EL (cell line): ENCODE results near the gene HIF1A.
"Not testable (repeated sequence)": the region's sequence is repeated elsewhere in the genome, so short reads cannot be mapped to it uniquely, and the experiment has no call there.

ENCODE experiments used
- DNase-seq: peaks from one replicate; pipeline ENCODE4 v3.0.0-alpha.2; 2016

HIF1A gene

DNA sequence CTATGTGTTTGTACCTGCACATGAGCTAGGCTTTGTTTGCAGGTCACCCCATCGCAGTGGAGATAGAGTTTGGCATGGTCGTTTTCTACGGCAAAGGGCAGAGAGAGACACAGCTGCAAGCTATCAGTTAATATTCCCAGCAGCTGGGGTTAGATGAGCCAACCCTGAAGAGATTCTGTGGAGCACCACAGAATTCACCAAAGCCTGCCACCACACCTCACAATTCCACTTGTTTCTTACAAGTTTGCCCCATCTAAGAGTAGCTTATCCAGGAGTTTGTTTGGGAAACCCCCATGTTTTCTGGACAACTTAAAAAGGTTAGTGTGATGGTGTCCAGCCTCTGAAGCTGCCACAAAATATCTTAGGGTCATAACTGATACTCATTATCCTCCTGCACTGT is 20.0 kb upstream of the HIF1A start:
- DNase-seq, result no peak

DNA sequence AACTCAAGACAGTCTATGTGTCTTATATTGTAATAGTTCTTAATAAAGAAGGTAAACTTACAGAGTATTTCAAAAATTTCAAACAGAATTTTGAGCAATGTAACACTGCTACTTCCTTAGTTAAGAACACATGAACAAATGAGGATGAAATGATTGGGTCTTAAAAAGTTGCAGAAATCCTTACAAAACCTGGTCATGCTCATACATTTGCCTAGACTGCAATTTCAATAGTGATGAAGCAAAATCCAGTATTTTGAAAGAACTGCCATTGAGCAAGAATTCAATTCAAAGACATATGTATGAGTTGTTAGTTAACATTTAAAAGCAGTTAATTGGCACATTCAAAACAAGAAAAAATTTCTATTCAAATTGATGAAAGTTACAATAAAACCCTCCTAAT is 17.8 kb upstream of the HIF1A start:
- DNase-seq, result no peak

DNA sequence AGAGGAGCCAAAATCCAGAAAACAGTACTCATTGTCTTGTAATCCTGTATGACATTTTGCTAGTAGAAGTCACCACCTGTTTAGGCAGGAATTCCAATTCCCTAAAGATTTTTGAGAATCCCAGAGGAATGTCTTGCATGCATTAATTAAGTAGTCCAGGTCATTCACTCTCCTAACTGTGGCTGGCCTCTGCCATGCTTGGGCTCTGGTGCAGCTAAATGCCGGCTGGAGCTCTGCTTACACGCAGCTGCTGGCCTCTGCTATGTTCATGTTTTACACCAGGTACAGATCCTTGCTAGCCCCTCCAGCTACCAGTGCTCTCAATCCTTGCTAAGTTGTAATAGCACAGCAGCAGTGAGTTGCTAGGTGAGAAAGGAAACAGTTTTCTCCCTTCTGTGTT is 16.3 kb upstream of the HIF1A start:
- no peak for DNase-seq

DNA sequence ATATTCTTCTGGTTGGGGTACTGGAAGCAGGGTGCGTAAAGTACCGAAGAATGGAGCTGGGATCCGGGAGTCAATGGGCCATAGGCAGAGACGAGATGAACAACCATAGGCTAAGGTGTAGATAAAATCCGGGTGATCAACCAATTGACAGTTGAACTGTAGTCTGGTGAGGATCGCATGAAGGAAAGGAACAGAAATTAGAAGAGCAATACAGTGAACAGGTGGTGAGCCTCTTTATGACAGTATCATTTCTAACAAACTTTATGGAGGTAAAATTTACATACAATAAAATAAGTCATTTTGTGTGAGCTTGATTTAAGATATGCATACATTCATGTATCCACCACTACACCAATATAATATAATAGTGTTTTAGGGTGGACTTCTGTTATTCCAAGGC is 13.9 kb upstream of the HIF1A start:
- DNase-seq, result no peak

DNA sequence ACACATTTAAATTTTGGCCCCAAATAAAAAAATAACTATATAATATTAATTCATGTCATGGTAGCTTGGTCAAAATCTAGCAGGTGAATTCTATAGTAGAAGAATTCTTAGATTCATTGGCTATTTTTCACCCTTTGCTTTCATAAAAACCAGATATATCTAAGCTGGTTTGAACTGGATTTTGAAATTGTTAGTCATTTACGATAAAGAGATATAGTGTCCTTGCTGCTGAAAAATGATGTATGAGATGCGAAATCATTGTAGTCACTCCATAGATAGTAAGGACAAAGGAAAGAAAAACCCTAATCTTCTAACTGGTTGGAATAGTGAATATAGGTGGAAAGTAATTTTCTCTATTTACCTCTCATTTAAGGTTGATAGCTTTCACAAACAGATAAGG is 12.2 kb upstream of the HIF1A start:
- DNase-seq, result no peak

DNA sequence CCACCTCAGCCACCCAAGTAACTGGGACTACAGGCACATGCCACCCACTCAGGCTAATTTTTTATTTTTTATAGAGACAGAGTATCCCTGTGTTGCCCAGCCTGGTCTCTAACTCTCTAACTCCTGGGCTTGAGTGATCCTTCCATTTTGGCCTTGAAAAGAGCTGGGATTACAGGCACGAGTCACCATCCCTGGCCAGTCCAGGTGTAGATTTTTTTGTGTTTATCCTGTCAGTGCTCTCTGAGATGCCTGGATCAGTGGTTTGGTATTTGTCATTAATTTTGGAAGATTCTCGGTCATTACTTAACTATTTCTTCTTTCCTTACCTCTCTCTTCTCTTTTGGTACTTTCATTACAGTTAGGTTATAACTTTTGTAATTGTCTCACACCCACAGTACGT is 5.3 kb upstream of the HIF1A start:
- no peak for DNase-seq

DNA sequence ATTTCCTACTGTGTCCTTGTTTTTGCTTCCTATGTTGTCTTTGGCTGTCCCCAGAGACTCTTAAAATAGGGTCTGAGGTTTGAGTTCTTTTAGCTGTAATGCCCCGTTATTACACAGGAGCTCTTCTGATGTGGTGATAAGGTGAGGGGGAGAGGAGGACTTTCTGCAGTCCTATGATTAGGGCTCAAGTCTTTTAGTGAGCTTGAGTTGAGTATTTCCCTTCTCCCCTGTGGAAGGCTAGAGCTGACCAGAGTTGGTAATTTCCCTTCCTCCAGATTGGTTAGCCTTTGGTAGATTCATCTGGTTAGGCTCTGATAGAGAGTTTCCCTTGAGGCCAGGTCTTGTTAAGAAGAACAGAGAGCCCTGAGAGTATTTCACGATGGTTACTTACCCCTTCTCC is 4.3 kb upstream of the HIF1A start:
- no peak for DNase-seq

DNA sequence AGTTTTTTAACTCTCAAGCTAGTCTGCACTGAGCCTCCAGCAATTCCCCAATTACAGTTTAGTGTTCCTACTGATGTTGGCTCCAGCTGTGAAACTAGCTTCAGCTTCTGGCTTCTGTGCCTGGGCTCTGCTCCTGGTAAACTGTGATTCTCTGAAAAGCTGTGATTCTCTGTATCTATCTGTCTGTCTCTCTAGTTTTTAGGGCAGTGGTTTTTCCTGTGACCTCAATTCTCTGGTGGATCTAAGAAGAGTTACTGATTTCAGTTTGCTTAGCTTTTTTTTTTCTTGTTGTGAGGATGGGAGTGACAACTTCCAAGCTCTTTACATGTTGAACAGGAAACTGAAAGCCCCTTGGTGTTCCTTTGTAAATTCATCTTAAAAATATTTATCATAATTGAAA is 3.8 kb upstream of the HIF1A start:
- no peak for DNase-seq

DNA sequence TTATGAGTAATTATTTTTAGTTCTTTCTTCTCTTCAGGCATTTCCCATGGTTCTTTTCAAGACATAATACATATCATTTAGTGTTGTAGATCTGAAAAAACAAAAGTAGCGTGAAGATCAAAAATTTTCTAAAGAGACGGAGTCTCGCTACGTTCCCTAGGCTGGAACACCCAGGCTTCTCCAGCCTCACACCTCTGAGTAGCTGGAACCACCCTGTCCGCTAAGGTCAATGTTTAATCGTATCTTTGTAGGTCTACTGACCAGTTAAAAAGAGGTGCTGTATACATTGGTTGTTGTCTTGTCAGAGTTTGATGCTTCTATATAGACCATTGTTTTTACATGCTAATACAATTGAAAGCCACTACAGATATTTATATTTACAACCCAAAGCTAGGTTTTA is 1.3 kb upstream of the HIF1A start:
- DNase-seq, result no peak

DNA sequence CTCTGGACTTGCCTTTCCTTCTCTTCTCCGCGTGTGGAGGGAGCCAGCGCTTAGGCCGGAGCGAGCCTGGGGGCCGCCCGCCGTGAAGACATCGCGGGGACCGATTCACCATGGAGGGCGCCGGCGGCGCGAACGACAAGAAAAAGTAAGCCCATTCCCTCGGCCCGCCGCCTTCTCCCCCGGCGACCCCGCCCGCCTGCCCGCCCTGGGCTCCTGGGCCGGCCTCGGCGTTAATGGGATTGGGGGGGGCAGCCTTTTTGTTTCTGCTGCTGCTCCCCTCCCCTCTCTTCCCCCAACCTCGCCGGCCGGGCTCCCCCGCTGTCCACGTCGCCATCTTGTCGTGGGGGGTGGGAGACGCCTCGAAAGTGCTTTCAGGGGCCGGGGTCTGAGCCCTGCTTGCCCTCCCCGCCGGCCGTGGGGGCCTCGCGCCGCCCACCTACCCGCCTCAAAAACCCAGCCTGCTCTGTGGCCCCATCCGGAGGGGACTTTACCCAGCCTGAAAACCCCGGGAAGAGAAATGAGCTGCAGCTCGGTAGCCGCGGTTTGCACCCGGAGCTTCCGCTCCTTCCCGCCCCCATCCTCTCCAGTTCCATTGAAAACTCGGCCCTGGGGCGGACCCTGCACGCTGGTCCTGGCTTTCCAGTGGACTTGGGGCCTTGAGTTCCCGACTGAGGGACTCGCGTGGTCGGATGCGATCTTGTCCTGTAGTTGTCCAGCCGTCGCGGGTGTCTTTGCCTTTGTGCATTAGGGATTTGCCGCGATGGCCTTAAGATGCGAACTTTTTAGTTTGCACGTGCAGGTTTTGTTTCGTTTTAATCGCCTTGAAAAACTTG is 598 bp downstream of the HIF1A start:
- peak; percentile 68 for DNase-seq

DNA sequence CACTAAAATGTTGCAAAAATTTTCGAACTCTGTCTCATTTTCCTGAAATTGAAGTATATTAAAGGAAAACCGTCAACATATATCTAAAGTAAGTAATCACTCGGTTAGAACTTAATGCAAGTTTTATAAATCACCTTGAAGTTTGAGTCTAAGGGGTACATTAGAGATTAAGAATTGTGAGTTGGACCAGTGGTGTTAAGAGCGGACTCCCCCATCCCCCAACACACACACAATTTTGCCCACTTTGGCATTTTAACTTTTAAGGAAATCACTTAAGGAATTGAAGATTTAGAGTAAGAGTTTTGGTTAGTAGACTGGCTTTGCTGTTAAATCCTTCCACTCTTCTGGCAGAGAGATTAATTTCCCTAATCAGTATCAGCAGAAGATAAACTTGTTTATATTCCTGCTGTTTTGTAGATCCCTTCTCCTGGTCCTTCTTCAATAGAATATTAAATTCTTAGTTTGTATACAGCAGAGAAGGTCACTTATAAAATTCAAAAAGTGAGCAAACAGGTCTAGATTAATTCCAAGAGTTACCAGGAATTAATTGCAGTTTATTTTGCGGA is 1.5 kb downstream of the HIF1A start:
- no peak for DNase-seq

DNA sequence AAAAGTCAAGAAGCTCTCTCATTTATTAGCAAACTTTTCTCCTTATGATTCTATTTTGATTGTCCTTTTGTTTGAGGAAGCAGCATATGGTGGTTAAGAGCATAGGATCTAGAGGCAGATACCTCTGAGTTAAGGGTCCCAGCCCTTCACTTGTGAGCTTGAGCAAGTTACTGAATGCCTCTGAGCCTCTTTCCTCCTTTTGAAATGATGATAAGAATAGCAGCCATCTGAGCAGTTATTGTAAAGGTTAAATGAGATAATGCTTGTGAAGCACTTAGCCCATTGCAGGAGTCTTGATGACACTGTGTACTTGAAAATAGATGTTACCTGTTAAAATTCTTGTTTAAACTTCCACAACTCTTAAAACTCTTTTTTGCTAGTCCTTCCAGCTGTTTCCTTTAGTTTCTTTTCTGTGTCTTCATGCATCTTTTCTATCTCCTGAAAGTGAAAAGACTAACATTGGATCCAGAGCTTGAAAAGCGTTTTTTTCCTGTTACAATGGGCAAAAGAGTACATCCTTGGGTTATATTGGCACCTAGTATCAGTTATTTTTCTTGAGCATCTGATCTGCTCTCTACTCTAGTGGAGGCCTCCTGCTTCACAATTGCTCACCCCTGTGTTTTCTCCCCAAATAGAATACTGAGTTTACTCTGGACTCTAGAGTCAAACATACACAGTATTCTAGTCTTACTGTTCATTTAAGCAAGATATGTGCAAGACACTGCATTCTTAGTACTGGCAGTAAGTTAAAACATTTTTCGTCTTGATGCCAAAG is 3.1 kb downstream of the HIF1A start:
- DNase-seq, result no peak

DNA sequence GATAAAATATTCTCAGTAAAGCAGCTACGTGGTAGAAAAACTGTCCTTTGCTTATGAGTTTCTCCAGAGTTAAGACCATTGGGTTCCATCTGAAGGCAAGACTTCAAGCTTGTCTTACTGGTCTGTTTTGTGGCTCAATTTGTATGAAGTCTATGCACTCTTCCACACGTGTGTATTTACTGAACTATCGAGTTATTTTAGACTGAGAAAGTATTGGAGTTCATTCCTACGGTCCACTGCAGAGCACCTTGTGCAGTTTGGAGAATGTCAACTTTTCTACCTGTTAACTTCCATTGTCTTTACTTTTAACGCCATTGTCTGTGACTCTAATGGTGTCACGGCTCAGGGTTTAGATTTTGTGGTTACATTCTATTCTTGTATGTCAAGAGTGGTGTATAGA is 3.7 kb downstream of the HIF1A start:
- no peak for DNase-seq

DNA sequence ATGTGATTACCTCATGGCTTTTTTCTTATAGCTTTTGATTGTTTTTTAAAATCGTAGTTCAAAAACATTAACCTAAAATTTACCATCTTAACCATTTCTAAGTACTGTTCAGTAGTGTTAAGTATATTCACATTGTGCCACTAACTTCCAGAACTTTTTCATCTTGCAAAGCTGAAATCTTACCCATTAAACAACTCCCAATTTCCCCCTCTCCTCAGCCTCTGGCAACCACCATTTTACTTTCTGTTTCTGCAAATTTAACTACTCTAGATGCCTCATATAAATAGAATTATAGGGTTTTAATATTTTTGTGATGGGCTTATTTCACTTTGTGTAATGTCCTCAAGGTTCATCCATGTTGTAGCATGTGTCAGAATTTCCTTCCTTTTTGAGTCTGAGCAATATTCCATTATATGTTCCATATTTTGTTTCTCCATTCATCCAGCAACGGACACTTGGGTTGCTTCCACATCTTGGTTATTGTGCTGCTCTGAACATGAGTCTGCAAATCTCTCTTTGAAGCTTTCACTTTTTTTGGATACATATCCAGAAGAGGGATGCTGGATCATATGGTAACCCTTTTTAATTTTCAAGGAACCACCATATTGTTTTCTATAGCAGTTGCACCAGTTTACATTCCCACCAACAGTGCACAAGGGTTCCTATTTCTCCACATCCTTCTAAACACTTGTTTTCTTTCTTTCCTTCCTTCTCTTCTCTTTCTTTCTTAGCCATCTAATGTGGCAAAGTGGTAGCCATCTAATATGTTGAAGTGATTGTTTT is 5.0 kb downstream of the HIF1A start:
- no peak for DNase-seq

DNA sequence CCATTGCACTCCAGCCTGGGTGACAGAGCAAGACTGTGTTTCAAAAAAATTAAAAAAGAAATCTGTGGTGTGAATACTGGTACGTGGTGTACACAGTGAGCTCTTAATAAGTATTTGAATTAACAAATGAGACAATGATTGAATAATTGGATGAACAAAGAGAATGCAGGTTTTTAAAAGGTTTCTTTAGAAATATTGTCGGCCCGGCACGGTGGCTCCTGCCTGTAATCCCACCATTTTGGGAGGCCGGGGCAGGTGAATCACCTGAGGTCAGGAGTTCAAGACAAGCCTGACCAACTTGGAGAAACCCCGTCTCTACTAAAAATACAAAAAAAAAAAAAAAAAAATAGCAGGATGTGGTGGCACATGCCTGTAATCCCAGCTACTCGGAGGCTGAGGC is 6.6 kb downstream of the HIF1A start:
- DNase-seq, result no peak

DNA sequence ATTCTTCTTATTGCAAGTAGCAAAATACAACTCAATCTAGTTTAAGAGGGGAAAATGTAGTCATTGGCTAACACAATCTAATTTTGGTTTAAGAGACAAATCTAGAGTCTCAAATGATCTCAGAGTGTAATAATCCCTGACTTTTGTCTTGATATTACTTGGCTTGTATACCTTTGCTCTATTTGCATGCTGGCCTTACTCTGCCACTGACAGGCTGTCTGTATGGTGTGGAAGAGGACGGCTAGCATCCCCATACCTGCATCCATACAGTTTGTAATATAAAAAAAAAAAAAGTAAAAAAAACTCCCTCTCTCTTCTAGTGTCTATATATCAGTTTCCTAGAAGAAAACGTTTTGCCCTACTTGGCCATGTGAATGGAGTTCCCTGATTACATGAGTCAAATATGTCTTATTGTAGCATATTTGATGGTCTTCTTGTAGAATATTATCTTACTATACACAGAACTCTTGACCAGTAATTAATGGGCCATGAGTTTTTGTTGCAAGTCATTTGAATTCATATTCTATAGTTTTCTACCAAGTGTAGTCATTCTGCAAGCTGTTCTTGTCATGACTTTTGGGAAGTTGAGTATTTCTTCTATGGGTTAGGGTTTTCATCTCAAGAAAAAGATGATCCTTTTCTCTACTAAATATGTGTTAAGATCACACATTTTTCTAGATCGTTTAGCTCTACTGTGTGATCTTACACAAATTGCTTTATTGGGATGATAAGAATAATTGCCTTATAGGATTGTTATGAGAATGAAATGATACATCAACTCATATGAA is 8.2 kb downstream of the HIF1A start:
- DNase-seq, result no peak

DNA sequence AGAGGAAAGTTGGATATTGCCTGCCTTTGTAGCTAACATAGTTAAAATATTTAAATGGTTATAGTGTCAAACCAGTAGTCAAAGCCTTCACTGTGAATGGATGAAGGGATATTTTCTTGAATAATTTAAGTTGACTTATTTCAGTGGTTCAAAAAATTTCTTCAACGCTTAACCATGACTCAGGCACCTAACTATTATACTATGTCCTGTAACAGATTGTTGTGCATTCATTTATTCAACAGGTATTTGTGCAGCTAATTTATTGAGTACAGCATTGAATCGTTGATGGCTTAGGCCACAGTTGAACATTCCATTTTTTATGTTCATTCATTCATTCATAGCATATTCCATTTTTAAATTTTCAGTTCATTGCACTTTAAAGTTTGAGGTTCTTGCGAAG is 9.2 kb downstream of the HIF1A start:
- DNase-seq, result no peak

DNA sequence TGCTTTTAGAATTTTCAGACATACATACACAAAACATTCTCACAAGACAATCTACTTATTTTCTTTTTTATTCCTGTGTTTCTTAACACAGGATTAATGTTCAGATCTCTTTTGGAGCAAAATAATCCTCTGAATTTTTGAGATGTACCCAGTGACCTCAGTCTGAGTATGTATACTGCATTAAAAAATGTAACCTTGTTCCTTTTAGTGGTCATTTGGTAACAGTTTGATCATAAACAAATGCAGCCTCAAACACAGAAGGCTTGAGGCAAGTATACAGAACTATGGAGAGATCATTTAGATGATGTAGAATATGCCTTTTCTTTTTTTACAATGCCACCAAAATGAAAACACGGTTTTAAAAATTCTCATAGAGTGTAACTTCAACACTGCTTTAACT is 9.7 kb downstream of the HIF1A start:
- DNase-seq, result no peak

DNA sequence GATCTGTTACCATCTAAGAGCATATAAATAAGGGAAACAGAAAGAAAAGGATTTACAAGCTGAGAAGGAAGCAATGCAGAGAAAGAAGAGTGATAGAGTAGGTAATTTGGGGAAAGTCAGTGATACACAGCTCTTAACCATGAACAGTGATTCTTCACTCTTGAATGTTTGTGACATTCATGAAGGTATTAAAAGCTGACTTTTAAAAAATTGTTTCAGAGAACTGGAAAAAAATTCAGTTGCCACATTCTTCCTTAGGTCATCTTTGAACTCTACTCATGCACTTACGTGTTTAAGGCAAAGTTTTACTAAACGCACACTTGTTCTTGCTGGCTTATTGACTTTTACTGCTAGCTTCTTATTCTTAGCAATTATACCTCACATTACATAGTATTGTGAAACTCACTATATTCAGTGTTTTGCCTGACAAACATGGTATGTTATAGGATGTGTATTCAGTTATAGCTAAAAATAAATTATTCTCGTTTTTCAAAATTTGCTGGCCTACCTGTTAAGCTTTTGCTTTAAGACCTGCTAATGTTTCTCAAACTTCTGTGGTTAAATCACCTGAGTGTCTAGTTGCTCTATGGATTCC is 10.9 kb downstream of the HIF1A start:
- DNase-seq, result no peak

DNA sequence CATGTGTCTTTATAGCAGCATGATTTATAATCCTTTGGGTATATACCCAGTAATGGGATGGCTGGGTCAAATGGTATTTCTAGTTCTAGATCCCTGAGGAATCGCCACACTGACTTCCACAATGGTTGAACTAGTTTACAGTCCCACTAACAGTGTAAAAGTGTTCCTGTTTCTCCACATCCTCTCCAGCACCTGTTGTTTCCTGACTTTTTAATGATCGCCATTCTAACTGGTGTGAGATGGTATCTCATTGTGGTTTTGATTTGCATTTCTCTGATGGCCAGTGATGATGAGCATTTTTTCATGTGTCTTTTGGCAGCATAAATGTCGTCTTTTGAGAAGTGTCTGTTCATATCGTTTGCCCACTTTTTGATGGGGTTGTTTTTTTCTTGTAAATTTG is 12.5 kb downstream of the HIF1A start:
- not testable (repeated sequence) for DNase-seq

DNA sequence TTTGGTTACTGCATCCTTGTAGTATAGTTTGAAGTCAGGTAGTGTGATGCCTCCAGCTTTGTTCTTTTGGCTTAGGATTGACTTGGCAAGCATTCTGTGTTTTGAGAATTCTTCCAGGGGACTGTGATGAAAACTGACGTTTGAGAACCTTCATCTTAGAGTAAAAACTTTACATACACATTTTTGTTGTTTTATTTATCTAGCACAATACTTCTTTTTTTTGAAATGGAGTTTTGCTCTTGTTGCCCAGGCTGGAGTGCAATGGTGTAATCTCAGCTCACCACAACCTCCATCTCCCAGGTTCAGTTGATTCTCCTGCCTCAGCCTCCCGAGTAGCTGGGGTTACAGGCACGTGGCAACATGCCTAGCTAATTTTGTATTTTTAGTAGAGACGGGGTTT is 13.4 kb downstream of the HIF1A start:
- not testable (repeated sequence) for DNase-seq
